ENCODE data around the gene SCTR.

The SCTR gene

DNA sequence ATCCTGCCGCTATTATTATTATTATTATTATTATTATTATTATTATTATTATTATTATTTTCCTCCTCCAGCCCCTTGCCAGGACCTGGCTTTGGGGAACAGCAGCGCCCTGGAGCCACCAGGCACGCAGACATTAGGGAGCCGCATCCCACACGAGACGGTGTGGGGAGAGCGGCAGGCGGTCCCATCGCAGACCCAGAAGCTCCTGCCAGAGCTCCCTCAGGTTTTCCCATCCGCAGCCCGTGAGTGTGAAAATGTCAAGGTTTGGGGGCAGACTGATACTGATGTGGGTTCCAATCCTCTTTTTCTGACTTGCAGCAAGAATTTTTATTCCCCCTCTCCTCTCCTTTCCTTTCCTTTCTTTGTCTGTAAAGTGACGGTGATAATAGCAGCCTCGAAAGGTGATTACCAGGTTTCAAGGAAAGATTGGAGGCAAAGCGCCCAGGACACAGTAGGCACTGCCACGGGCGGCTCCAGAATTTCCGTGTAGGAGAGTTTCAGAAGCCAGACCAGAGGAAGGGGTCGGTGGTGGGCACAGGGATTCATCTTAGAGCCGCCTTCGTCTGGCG, 816 bp downstream of the SCTR start:
- DNase-seq (ENCODE audit: low read depth), result no peak

- DNase-seq (ENCODE audit: low read depth), result no peak
Measured at GRCh38 chr2:119522671-119523070, 1.6 kb downstream of the SCTR start.

DNA sequence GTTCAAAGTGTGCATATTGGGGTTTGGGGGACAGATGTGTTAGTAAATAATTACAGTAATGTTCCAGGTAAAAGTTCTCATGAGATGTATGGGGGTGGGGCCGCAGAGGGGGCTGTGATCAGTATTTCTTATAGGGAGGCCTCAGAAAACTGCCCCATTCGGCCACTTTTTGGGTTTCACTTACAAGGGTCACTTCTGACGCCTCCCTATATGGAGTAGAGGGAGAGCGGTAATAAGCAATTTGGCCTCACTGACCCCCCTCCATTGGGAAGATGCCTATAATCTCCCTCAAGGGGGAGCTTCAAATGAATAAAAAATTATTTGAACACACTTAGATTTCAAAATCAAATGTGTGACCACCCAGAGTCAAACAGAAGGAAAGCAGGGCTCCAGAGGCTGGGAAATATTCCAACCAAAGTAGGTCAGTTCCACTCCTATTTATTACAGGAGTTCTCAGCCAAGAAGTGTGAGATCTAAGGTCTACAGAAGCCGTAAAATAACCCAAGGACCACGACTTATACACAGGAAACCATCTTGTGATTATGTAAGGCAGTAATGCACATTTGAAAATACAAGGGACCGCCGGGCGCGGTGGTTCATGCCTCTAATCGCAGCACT, 2.7 kb downstream of the SCTR start:
- DNase-seq (ENCODE audit: low read depth), result no peak

- DNase-seq (ENCODE audit: low read depth), result no peak
Measured at GRCh38 chr2:119520696-119521432, 3.4 kb downstream of the SCTR start.

- no peak for DNase-seq (ENCODE audit: low read depth)
Measured at GRCh38 chr2:119519057-119519408, 5.2 kb downstream of the SCTR start.

DNA sequence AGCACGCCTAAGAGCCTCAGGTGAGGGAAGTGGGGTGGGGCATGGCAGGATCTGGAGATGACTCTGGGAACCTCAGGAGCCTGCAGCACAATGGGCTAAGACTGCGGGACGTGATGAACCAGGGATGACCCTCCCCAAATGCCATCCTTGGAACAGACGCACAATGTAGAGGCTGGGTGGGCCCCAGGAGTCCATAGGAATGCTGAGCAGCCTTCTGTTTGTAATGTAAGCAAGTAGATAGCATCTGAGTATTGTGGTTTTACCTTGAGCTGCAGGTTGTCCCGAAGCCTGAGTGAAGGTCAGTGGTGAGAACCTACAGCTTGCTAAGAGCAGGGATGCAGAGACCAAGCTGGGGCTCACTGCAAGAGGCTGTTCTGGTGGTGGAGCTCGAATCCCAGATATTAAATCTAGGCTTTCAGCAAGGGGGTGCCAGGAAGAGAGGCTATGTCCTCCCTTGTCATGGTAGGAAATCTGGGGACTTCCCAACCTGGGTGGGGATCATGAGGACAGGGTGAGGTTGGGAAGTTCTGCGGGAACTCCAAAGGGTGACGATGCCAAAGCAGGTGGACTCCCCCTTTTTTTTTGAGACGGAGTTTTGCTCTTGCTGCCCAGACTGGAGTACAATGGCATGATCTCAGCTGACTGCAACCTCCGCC, 5.8 kb downstream of the SCTR start:
- no peak for DNase-seq (ENCODE audit: low read depth)

GRCh38 chr2:119517433-119517832, 6.8 kb downstream of the SCTR start:
- DNase-seq (ENCODE audit: low read depth), result peak; percentile 16

- no peak for DNase-seq (ENCODE audit: low read depth)
Measured at GRCh38 chr2:119516121-119516520, 8.2 kb downstream of the SCTR start.

- no peak for DNase-seq (ENCODE audit: low read depth)
Measured at GRCh38 chr2:119513832-119514231, 10.5 kb downstream of the SCTR start.

GRCh38 chr2:119512946-119513345, 11.3 kb downstream of the SCTR start:
- DNase-seq (ENCODE audit: low read depth), result no peak

DNA sequence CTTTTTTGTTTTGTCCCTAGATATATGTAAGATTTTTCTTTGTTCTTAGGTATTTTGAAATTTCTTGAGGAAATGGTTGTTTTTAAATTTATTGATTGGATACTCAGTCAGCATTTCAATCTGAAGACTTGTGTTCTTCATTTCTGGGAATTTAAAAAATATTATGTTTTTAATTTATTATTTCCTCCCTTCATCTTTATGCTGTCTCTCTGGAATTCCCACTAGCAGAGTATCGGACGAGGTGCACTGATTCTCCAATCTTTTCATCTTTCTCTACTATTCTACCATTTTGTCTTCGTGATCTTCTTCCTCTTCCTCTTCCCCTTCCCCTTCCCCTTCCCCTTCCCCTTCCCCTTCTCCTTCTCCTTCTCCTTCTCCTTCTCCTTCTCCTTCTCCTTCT, 12.3 kb downstream of the SCTR start:
- DNase-seq (ENCODE audit: low read depth), result no peak

DNA sequence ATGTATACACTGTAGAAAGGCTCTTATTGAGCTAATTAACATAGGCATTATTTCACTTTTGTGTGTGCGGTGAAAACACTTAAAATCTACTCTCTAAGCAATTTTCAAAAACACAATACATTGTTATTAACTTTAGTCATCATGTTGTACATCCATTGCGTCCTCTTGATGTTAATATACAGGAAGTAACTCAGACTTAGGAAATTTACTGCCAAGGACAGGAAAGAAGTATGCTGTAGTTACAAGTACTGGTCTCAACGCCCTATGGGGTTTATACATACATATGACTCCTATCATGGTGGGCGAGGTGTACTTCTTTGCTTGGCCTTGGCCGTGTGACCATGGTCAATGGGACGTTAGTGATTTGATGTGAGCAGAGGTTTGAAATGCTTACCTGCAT, 15.5 kb downstream of the SCTR start:
- no peak for DNase-seq (ENCODE audit: low read depth)

DNA sequence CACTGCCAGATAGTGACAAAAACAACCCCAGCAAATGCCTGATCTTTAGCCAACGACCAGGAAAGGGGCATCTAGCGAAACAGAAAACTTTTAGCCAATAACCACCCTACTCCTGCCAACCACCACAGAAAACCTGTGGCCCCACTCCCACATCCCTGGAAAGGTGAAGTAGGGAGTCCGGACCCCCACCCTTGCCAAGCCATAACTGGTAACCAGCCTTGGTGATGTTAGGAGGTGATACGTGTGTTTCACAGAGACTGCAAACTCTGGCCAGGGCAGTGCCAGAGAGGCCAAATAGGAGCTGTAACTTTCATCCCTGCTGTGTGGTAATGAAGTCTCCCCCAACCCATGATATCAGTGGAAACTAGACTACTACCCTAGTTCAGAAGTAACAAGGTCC, 27.6 kb downstream of the SCTR start:
- no peak for DNase-seq (ENCODE audit: low read depth)

DNA sequence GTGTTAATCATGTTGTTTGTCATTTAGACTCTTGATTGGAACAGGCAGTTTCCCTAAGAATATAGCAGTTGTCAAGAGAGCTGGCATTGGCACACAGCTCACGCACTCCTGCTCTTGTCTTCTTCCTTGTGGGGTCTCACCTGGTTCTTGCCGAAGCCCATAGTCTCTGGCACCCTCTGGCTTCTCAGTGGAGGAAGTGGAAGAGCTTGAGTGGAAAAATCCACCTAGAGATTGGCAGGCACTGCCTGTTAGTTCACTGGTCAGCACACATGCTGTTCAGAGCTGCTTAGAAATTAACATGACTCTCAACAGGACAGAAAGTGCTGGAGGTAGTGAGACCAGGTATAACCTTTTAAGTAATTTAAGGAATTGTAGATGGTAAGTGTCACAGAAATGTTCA, 28.3 kb downstream of the SCTR start:
- DNase-seq (ENCODE audit: low read depth), result no peak

- DNase-seq (ENCODE audit: low read depth), result no peak
Measured at GRCh38 chr2:119494163-119494790, 30.0 kb downstream of the SCTR start.

DNA sequence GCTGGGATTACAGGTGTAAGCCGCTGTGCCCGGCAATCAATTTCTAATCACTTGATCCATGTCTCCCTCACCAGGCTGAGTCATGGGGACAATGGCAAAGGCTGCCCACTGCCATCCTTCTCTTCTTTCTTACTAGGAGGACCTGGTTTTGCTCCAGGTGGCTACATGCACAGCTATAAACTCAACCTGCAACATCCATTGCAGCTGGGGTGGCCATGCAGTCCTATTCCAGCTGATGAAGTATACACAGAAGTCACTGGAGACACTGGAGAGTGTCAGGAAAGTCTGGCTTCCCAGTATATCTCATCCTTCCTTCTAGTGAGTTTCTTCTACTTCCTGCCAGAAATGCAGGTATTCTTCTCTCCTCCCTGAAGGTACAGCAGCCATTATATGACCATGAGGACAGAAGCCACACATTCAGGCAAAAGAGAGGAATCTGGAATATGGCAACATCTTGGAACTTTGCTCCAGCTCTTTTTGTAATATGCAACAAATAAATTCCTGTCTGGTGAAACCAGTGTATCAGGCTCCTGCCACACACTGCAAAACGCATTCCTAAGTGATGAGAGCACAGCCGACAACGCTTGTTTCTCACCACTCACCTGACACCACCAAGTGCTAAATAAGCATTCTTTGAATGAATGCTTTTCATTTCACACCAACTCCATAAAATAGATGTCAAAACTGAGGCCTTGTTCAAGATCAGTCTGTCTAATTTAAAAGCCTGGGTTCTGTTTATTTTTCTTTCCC, 32.3 kb downstream of the SCTR start:
- DNase-seq (ENCODE audit: low read depth), result no peak

DNA sequence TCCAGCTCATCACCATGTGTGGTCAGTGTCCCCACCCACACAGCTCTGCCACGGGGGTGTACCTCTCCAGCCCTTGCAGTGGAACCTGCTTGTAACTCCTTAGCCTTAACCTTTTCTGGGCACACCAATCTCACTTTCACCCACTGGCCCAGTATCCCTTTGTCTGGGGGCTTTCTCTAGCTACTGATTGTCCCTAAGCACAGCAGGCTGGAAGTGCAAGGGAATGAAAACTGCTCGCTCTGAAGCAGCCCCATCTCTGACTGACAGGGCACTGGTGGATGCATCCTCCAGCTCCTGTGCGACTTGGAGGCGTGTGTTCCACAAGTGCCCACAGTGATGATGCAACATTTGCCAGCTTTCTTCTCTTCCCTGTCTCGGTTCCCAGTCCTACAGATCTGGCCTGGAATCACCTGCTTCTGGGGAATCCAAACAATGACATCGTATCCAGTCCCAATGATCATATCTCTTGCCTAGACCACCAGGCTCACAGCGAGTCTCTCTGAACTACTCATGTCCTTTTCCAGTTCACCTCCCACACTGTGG, 33.6 kb downstream of the SCTR start:
- no peak for DNase-seq (ENCODE audit: low read depth)

- DNase-seq (ENCODE audit: low read depth), result no peak
Measured at GRCh38 chr2:119490106-119490505, 34.2 kb downstream of the SCTR start.

- no peak for DNase-seq (ENCODE audit: low read depth)
Measured at GRCh38 chr2:119489232-119489952, 34.9 kb downstream of the SCTR start.

- no peak for DNase-seq (ENCODE audit: low read depth)
Measured at GRCh38 chr2:119488245-119489214, 35.8 kb downstream of the SCTR start.

All from stimulated activated CD8-positive, alpha-beta memory T cell treated with anti-CD3 and anti-CD28 coated beads, Interleukin-7, amount 100 ng/mL, for 24 hours (primary cell).